Loucy (cell line): ENCODE data around the gene STX18.

Experiments
- CTCF ChIP-seq: fragments of 200-600 bp; sonication (generic); conservative IDR thresholded peaks from 2 replicates; pipeline ENCODE4 v1.5.1; 2014; ENCODE audit warnings: mild to moderate bottlenecking, antibody characterized with exemption, low read length
- EZH2phosphoT487 ChIP-seq: fragments of 200-600 bp; IDR thresholded peaks from 2 replicates; pipeline ENCODE4 v1.6.1; 2018; ENCODE audit warnings: antibody characterized with exemption, mild to moderate bottlenecking, moderate library complexity, borderline replicate concordance

- TF ChIP-seq CTCF (no peak), EZH2phosphoT487 (no peak)
These were observed 38.6 kb upstream of the STX18 start for GRCh38 chr4:4580494-4580893.
